Stomach (tissue), 9 donors: Measurements from ENCODE around the gene ARHGAP24. TPM values are rescaled to one million over a fixed set of nuclear protein-coding genes. Genes with fewer than 3 reads are reported as not detected.

Experiments used
- DNase-seq, 2 donors: peaks; one replicate each; pipeline versions ENCODE4 v3.0.0 to v3.0.0-alpha.2; 2013 to 2019
- H3K27ac ChIP-seq, 5 donors: fragments of 200-600 bp in 4 of 5; sonication (generic) in 4 of 5; one replicate each; pipeline ENCODE4 v1.5.1; 2013 to 2019; ENCODE audit warnings: mild to moderate bottlenecking in 1 of 5, moderate library complexity in 1 of 5
- H3K27me3 ChIP-seq, 3 donors: fragments of 200-600 bp; sonication (generic); one replicate each; pipeline ENCODE4 v1.5.1; 2017 to 2019; ENCODE audit warnings: mixed run types in 1 of 3
- H3K36me3 ChIP-seq, 4 donors: fragments of 200-600 bp; sonication (generic); 1 replicate in 3 of 4; 2 replicates in 1 of 4; pipeline ENCODE4 v1.5.1; 2016 to 2019
- H3K4me1 ChIP-seq, 4 donors: fragments of 200-600 bp; sonication (generic); one replicate each; pipeline ENCODE4 v1.5.1; 2016 to 2019
- H3K4me3 ChIP-seq, 4 donors: fragments of 200-600 bp; sonication (generic) in 3 of 4; one replicate each; pipeline ENCODE4 v1.5.1; 2016 to 2019; ENCODE audit warnings: mild to moderate bottlenecking in 1 of 4
- H3K9me3 ChIP-seq, 4 donors: fragments of 200-600 bp; sonication (generic); one replicate each; pipeline ENCODE4 v1.5.1; 2016 to 2019
- CTCF ChIP-seq, 7 experiments: fragments of 450-650 bp in 4 of 7; fragments of 200-600 bp in 3 of 7; sonication (generic) in 3 of 7; IDR thresholded peaks; one replicate each; pipeline ENCODE4 v1.5.1; 2016 to 2019; ENCODE audit warnings: antibody characterized with exemption in 7 of 7, control low read depth in 2 of 7, mild to moderate bottlenecking in 1 of 7
- EP300 ChIP-seq: sonication (generic); formaldehyde crosslinking; IDR thresholded peaks from one replicate; pipeline ENCODE4 v1.6.1; 2017; ENCODE audit warnings: antibody characterized with exemption
- POLR2A ChIP-seq, 4 donors: fragments of 450-650 bp; IDR thresholded peaks; one replicate each; pipeline ENCODE4 v1.6.1; 2016; ENCODE audit warnings: antibody characterized with exemption in 4 of 4, control low read depth in 2 of 4, mild to moderate bottlenecking in 1 of 4, moderate library complexity in 1 of 4
- POLR2AphosphoS5 ChIP-seq, 3 donors: sonication (generic); formaldehyde crosslinking; IDR thresholded peaks; one replicate each; pipeline ENCODE4 v1.6.1; 2016; ENCODE audit warnings: antibody characterized with exemption in 3 of 3
- WGBS, 5 donors: extraction: QIAGEN DNeasy Blood & Tissue Kit in 3 of 5; methylation state at CpG; one replicate each; pipeline versions ENCODE4 v1.1.5 to v1.1.7; 2013 to 2018; 5-methylcytosine and 5-hydroxymethylcytosine counted together
- intact Hi-C: fragments of 100-400 bp; cut with DNase I; formaldehyde crosslinking; loops from one replicate; pipeline ENCODE4 v1.15.1; 2023; ENCODE audit warnings: low total_unique reads
- polyA plus RNA-seq, 3 donors: library from polyadenylated mRNA; stranded (reverse); fragments of 200-250 nt; gene quantifications; one replicate each; pipeline ENCODE4 v1.2.3, GENCODE V29; 2013
- total RNA-seq, 5 donors: library from RNA; depleted of rRNA; stranded (reverse); fragments of >200 nt; gene quantifications; one replicate each; pipeline versions ENCODE4 v1.1.0 to v1.2.3, GENCODE V29; 2014 to 2016
- donor health status: healthy with polysubstance abuse.
- donor health status: Bipolar disorder and iron deficiency.
- donor health status: healthy.

Gene ARHGAP24
- total and polyA plus RNA-seq, 8 donors = 6.4 to 152 (median 33.5) TPM

DNA sequence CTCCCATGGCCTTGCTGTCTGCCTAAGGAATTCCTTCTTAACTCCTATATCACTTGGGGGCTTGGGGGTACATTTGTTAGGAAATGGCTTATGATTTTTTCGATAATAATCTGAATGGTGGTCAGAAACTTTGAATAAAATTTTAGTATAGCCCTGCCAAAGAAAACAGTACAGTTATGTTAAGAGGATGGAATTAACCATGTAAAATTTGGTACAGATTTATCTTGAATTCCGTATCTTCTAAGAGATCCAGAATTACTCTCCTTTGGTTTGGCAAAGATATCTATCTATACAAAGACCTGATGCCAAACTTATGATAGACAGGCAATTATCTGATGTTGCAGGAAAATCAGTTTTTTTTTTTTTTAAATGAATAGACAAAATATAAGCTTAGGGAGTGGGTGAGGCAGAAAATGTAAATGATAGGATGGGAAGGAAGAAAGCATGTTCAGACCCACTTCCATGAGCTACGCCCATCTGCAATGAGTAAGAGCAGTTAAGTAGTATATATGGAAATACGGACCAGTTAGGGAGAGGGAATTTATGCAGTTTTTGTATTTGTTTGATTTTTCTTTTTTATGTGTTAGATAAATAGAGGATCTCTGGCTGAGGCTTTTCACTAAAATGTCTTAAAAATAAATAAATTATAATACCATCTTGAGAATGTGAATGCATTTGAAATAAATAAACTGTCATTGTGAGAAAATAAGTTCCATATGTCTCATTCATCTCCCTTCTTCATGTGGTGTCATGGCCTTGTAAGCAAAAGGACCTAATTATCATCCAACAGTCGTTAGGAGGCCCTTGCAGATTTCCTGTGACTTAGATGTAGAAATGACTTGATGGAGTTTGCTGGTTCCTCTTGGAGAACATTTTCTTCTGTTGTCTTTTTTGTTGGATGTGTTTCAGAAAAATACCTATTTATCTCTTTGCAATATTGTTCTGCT lies 389.6 kb downstream of the ARHGAP24 start:
- no peak overlapping the region for H3K4me3 ChIP-seq

DNA sequence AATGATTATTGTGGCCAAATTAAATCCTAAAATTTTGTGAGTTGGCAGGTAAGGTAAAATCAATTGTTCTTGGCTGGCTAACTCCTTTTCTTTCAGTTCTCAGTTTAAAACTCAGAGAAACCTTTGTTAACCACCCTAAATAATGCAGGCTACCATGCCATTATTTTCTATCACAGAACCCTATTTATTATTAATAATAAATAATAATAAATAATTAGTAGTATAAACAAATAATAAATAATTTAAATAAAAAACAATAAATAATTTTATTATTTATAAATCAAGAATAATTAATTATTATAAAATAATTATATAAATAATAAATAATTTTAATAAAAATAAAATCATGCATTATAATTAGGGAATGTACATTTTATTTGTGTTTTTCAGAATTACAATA lies 390.3 kb downstream of the ARHGAP24 start:
- Histone ChIP-seq H3K27ac (no peak overlapping the region), H3K4me3 (no peak overlapping the region), H3K27me3 (no peaks in the 10 kb centered on the region), H3K9me3 (no peaks in the 10 kb centered on the region), H3K4me1 (peaks cover 13 to 82% (median 45%) of the 10 kb centered on the region in 4 donors), H3K36me3 (no peaks in the 10 kb centered on the region)
- no peak for TF ChIP-seq EP300
- TF ChIP-seq CTCF (IDR thresholded peaks at IDR 0.05) = no peak
- no peak for TF ChIP-seq POLR2AphosphoS5 (IDR thresholded peaks at IDR 0.05)
- TF ChIP-seq POLR2A (IDR thresholded peaks at IDR 0.05) = no peak
- no peak for DNase-seq
- intact Hi-C loops = no loop called here

More for the DNA sequence above, 389.6 kb downstream of the ARHGAP24 start:
- Histone ChIP-seq H3K4me1 (peaks cover 20 to 82% (median 47%) of the 10 kb centered on the region in 4 donors), H3K36me3 (no peaks in the 10 kb centered on the region), H3K27ac (peak overlapping the region in 1 of 5 donors; percentile 70), H3K27me3 (no peaks in the 10 kb centered on the region), H3K9me3 (no peaks in the 10 kb centered on the region)
- DNase-seq = no peak
- 64 to 72% (median 70%) methylated on average over 5 of the region's 5 CpGs for WGBS, 5 donors
- intact Hi-C loops = no loop called here
- TF ChIP-seq POLR2AphosphoS5 (IDR thresholded peaks at IDR 0.05) (no peak), POLR2A (IDR thresholded peaks at IDR 0.05) (no peak), EP300 (no peak), CTCF (IDR thresholded peaks at IDR 0.05) (no peak)

GRCh38 chr4:85866508-85866907 lies 391.6 kb downstream of the ARHGAP24 start:
- no peak overlapping the region for H3K4me3 ChIP-seq
- TF ChIP-seq POLR2AphosphoS5 (IDR thresholded peaks at IDR 0.05) = no peak
- TF ChIP-seq CTCF (IDR thresholded peaks at IDR 0.05) = no peak
- no peak for TF ChIP-seq EP300
- TF ChIP-seq POLR2A (IDR thresholded peaks at IDR 0.05) = no peak
- no peaks in the 10 kb centered on the region for H3K27me3 ChIP-seq
- intact Hi-C loops = no loop called here
- DNase-seq = no peak
- 60 to 69% (median 67%) methylated on average over 1 of the region's 1 CpG for WGBS, 5 donors
- peaks cover 14 to 80% (median 42%) of the 10 kb centered on the region in 4 donors for H3K4me1 ChIP-seq
- H3K27ac ChIP-seq = peak overlapping the region in 3 of 5 donors; percentile 33 to 52 (median 44)
- no peaks in the 10 kb centered on the region for H3K36me3 ChIP-seq
- H3K9me3 ChIP-seq = no peaks in the 10 kb centered on the region

- intact Hi-C loops = no loop called here
- peak overlapping the region in 2 of 5 donors; percentile 33 to 52 for H3K27ac ChIP-seq
- H3K4me3 ChIP-seq = no peak overlapping the region
- DNase-seq = no peak
- no peak for TF ChIP-seq POLR2A (IDR thresholded peaks at IDR 0.05)
- no peak for TF ChIP-seq EP300
- no peak for TF ChIP-seq POLR2AphosphoS5 (IDR thresholded peaks at IDR 0.05)
- no peak for TF ChIP-seq CTCF (IDR thresholded peaks at IDR 0.05)
- H3K9me3 ChIP-seq = no peaks in the 10 kb centered on the region
- no peaks in the 10 kb centered on the region for H3K27me3 ChIP-seq
- peaks cover 16 to 75% (median 40%) of the 10 kb centered on the region in 4 donors for H3K4me1 ChIP-seq
- 58 to 94% (median 76%) methylated on average over 1 of the region's 1 CpG for WGBS, 5 donors
- H3K36me3 ChIP-seq = no peaks in the 10 kb centered on the region
Measured at GRCh38 chr4:85867271-85867670, 392.3 kb downstream of the ARHGAP24 start.
